ENCODE results near the gene KPTN.

- TF ChIP-seq CTCF (IDR thresholded peaks at IDR 0.05) (no peak), POLR2A (IDR thresholded peaks at IDR 0.05) (no peak)
Observed at GRCh38 chr19:47509170-47509847, 25.3 kb upstream of the KPTN start.
